Measurements from ENCODE around the gene GSC2. TPM values are rescaled to one million over a fixed set of nuclear protein-coding genes. Genes with fewer than 3 reads are reported as not detected.

Gene GSC2
- total and polyA plus RNA-seq, 9 of the 15 experiments (the other 6 are each of a cell fraction or from before 2014, with no cell fraction given): not detected

DNA sequence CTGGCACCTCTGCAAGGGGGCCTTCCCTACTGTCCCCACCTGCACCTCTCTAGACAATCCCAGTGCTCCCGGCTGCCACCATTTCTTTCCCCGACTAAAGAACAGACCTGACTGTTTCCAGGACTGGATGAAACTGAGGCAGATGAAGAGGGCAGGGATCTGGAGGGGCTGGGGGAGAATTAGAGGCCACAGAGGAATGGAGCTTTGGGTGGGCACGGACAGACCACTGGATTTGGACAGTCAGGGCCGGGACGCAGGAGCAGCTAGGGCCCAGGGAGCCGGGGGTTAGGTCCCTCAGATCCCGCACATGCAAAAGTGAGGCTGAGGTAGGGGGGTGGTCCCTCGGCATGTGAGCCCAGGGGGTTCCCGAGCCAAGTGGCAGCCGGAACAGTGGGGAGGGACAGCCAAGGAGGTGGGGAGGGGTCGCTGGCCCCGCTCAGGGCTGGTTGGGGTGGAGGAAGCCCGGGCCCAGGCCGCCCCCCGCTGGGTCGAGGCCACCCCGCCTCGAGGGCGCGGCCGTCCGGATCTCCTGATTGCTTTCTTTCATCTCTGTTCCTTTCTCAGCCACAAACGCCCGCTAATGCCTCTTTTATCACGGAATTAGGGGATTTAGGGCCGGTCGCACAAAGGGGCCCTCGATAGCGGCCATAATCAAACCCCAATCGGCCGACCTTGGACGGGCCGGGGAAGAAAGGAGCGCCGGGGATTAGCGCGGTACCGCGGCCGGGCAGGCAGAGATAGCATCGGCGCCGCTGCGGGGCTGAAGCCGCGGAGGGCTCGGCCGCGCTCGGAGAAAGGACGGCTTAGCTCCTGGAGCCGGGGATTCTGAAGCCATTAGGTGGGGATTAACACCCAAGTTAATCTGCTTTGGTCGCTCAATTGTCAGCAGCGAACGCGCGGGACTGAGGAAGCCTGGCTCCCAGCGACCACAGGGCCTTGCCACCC lies 19.2 kb upstream of the GSC2 start (continued):
- TF ChIP-seq, protein P1, sequence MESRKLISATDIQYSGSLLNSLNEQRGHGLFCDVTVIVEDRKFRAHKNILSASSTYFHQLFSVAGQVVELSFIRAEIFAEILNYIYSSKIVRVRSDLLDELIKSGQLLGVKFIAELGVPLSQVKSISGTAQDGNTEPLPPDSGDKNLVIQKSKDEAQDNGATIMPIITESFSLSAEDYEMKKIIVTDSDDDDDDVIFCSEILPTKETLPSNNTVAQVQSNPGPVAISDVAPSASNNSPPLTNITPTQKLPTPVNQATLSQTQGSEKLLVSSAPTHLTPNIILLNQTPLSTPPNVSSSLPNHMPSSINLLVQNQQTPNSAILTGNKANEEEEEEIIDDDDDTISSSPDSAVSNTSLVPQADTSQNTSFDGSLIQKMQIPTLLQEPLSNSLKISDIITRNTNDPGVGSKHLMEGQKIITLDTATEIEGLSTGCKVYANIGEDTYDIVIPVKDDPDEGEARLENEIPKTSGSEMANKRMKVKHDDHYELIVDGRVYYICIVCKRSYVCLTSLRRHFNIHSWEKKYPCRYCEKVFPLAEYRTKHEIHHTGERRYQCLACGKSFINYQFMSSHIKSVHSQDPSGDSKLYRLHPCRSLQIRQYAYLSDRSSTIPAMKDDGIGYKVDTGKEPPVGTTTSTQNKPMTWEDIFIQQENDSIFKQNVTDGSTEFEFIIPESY (CRISPR knock-in tag; IDR thresholded peaks at IDR 0.05): no peak
- TF ChIP-seq NFATC3 (IDR thresholded peaks at IDR 0.05) (no peak), ETS2 (tag; IDR thresholded peaks at IDR 0.05; ENCODE audit: borderline replicate concordance, poor library complexity, severe bottlenecking) (no peak), SNIP1 (IDR thresholded peaks at IDR 0.05; ENCODE audit: low read depth) (no peak), ZNF282 (CRISPR knock-in tag; IDR thresholded peaks at IDR 0.05) (no peak), E2F4 (CRISPR knock-in tag; IDR thresholded peaks at IDR 0.05; ENCODE audit: low read depth) (no peak), HEY1 (CRISPR knock-in tag; IDR thresholded peaks at IDR 0.05; ENCODE audit: borderline replicate concordance) (no peak), ZNF165 (CRISPR knock-in tag; IDR thresholded peaks at IDR 0.05; ENCODE audit: borderline replicate concordance) (no peak), L3MBTL2 (IDR thresholded peaks at IDR 0.05) (no peak), ATF6 (CRISPR knock-in tag; IDR thresholded peaks at IDR 0.05) (no peak), MECOM (CRISPR knock-in tag; IDR thresholded peaks at IDR 0.05) (no peak), FOXK1 (CRISPR knock-in tag; IDR thresholded peaks at IDR 0.05; ENCODE audit: borderline replicate concordance) (no peak), TAF15 (IDR thresholded peaks at IDR 0.05; ENCODE audit: low read depth, low read length) (no peak), ETV5 (CRISPR knock-in tag; IDR thresholded peaks at IDR 0.05; ENCODE audit: low read depth) (no peak), SNRNP70 (optimal IDR thresholded peaks at IDR 0.05; ENCODE audit: low read depth, low read length) (no peak), SP2 (IDR thresholded peaks at IDR 0.05; ENCODE audit: extremely low read depth, low read depth, low read length, poor library complexity, severe bottlenecking) (no peak), KDM1A (IDR thresholded peaks at IDR 0.05) (no peak), ZNF583 (CRISPR knock-in tag; IDR thresholded peaks at IDR 0.05) (0 out of 2 replicates have a peak, but pooled peaks have one; percentile 9), CCAR2 (IDR thresholded peaks at IDR 0.05; ENCODE audit: low read depth, low read length) (no peak), NCOR1 (IDR thresholded peaks at IDR 0.05) (no peak), KLF13 (tag; IDR thresholded peaks at IDR 0.05; ENCODE audit: borderline replicate concordance, low read depth) (no peak)
- TF ChIP-seq, protein P2, sequence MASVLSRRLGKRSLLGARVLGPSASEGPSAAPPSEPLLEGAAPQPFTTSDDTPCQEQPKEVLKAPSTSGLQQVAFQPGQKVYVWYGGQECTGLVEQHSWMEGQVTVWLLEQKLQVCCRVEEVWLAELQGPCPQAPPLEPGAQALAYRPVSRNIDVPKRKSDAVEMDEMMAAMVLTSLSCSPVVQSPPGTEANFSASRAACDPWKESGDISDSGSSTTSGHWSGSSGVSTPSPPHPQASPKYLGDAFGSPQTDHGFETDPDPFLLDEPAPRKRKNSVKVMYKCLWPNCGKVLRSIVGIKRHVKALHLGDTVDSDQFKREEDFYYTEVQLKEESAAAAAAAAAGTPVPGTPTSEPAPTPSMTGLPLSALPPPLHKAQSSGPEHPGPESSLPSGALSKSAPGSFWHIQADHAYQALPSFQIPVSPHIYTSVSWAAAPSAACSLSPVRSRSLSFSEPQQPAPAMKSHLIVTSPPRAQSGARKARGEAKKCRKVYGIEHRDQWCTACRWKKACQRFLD (CRISPR knock-in tag; IDR thresholded peaks at IDR 0.05): no peak

All from K562 (cell line).